Diencephalon (tissue), 1 donor: Measurements from ENCODE around the gene HSPBAP1. TPM values are rescaled to one million over a fixed set of nuclear protein-coding genes. Genes with fewer than 3 reads are reported as not detected.

Source experiments
- total RNA-seq: library from RNA; depleted of rRNA; stranded (reverse); fragments of >200 nt; gene quantifications from one replicate; pipeline ENCODE4 v1.2.3, GENCODE V29; 2014

Gene HSPBAP1, protein sequence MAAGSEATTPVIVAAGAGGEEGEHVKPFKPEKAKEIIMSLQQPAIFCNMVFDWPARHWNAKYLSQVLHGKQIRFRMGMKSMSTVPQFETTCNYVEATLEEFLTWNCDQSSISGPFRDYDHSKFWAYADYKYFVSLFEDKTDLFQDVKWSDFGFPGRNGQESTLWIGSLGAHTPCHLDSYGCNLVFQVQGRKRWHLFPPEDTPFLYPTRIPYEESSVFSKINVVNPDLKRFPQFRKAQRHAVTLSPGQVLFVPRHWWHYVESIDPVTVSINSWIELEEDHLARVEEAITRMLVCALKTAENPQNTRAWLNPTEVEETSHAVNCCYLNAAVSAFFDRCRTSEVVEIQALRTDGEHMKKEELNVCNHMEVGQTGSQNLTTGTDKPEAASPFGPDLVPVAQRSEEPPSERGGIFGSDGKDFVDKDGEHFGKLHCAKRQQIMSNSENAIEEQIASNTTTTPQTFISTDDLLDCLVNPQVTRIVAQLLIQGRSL
- 6.5 TPM for total RNA-seq

GRCh38 chr3:122793568-122794416 is at the start of gene HSPBAP1:
TSS of gene HSPBAP1 (minus strand) at chr3:122793831. CDS start at chr3:122793680, 151 bp downstream.

GRCh38 chr3:122794779-122795673 is 1.4 kb upstream of the HSPBAP1 start, which contains the start of gene SLC49A4:
TSS of gene SLC49A4 (plus strand) at chr3:122795069. CDS start at chr3:122795193, 124 bp downstream.

Other genes with a start within 250 kb of the HSPBAP1 start
- 9.7 TPM for gene PARP9, start 229.5 kb downstream of the HSPBAP1 start, total RNA-seq
- 6.7 TPM for gene DTX3L, start 229.5 kb downstream of the HSPBAP1 start, total RNA-seq
- under 0.01 TPM for gene PARP15, start 216.2 kb downstream of the HSPBAP1 start, total RNA-seq
- gene PARP14, start 113.0 kb downstream of the HSPBAP1 start, total RNA-seq = 15.0 TPM
- 32.1 TPM for gene SLC49A4, start 1.2 kb upstream of the HSPBAP1 start, total RNA-seq
- gene SEMA5B, start 233.9 kb upstream of the HSPBAP1 start, total RNA-seq = 17.8 TPM